Hematopoietic multipotent progenitor cell (in vitro differentiated cells): Measurements from ENCODE around the gene HERPUD2. TPM values are rescaled to one million over a fixed set of nuclear protein-coding genes. Genes with fewer than 3 reads are reported as not detected.
"Not testable (repeated sequence)": the region's sequence is repeated elsewhere in the genome, so short reads cannot be mapped to it uniquely, and the experiment has no call there.

ENCODE experiments used
- DNase-seq, 3 donors: peaks; one replicate each; pipeline ENCODE4 v3.0.0-alpha.2; 2011 to 2015; ENCODE audit warnings: low read depth in 2 of 3, low spot score in 2 of 3
- total RNA-seq: library from RNA; depleted of rRNA; stranded (reverse); fragments of >200 nt; gene quantifications from one replicate; pipeline ENCODE4 v1.2.3, GENCODE V29; 2012

The HERPUD2 gene
- total RNA-seq, 1 donor: 61.7 TPM

DNA sequence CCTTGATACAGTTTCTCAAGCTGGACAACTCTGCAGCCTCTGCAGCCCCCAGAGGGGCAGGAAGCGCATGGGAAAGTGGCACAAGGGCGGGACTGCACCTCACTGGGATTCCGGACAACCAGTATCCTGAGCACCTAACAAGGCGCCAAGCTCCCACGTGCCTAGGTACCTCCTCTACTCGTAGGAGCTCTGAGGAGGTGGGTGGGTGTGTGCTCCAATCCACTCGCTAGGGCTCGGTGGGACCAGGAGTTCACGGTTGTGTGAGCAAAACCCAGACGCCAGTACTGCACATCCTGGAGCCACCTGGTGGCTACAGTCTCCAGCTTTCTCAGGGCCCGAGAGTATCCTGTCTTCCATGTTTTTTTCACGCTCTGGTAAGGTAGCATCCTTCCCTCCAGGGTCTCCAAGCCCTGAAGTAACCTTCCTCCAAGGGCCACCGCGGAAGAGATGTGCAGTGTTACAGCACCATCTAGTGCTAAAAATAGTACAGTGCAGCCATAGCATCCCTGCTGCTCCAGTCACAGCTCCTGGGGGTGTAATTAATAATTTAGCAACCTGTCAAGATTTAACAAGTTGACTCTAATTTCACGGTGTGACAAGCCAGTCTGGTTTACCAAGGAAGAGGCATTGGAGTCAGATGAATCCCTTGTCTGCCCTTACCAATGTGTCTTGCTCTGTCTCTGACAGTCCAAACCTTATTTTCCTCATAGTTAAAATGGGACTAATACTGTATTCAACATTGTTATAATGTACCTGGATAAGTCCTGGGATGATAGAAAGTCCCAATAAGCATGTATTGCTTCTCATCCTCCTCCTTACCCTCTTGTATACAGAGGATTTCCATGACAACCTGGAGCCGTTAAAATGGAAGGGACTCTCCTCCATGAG, 70.4 kb downstream of the HERPUD2 start:
- DNase-seq: peak; percentile 26 to 67 (median 30)

DNA sequence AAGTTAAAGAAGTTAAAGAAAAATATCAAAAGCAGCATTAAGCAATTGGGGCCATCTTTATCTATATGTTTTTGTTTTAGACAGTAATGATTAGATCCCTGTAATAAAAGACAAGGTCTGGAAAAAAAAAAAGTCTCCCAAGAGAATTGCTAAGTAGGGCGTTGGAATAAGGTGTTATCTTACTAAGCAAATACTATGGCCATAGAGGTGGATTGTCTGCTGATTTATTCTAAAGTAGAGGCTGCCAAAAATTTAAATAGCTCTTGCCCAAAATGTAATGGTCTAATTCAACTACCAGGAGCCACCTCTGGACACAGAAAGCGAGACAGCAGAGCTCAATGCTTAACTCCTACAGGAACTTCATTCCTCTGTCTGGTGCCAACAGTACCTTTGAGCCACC, 71.6 kb downstream of the HERPUD2 start:
- DNase-seq: no peak

- no peak for DNase-seq
Measured at GRCh38 chr7:35619863-35620262, 75.1 kb downstream of the HERPUD2 start.

- DNase-seq: no peak
Measured at GRCh38 chr7:35617041-35617440, 77.9 kb downstream of the HERPUD2 start.

- no peak for DNase-seq
Measured at GRCh38 chr7:35613150-35613549, 81.8 kb downstream of the HERPUD2 start.

GRCh38 chr7:35605760-35606159, 89.2 kb downstream of the HERPUD2 start:
- no peak for DNase-seq

DNA sequence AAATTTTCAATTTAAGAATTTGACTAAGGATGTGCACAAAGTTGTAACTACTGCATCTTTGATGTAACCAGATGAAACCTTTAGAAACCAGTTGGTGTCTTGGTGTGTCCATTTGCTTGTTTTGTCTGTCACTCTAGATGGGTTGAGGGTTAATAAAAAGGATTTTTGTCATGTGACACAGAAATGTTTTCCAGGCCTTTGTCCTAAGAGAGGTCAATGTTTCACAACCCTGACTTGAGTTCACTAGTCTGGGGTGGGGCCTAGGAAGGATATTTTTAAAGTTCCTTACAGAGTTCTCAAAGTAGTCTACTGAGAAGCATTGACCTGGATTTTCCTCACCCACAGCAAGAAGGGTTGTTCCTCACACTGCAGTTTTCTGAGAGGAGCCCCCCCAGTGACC, 90.3 kb downstream of the HERPUD2 start:
- DNase-seq: no peak

DNA sequence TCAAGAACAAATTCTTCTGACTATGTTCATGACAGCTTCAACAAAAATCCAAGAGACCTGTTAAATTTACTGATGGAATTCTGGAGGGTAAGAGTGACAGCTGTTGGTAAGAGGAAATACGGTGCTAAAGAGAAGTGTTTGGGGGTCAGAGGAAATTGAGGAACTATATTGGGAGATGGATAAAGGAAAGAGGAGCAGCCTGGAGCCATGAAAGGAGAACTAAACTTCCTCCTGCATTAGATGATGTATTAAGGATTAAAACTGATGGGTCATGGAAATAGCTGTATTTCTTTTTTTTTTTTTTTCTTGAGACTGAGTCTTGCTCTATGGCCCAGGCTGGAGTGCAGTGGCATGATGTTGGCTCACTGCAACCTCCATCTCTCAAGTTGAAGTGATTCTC, 95.3 kb downstream of the HERPUD2 start:
- DNase-seq: no peak

- no peak for DNase-seq
Measured at GRCh38 chr7:35599061-35599460, 95.9 kb downstream of the HERPUD2 start.

DNA sequence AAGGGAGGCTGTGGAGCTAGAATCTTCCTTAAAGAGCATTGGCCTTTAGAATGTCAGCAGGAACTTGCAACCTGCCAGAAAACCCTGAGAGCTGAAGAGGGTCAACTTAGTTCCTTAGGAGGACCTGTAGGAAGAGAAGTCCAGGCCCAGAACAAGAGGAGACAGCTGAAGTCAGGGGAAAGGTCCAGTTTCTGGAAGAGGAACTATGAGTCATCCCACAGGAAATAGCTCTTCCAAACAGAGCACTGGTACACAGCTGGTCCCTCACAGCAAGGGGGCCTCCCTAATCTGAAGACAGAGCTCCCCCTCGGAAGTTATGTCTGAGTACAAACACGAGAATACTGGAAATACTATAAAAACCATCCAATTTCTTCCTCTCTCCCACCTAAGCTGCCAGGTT, 98.9 kb downstream of the HERPUD2 start:
- DNase-seq: no peak

GRCh38 chr7:35593899-35594298, 101.0 kb downstream of the HERPUD2 start:
- no peak for DNase-seq

GRCh38 chr7:35588647-35589046, 106.3 kb downstream of the HERPUD2 start:
- no peak for DNase-seq

DNA sequence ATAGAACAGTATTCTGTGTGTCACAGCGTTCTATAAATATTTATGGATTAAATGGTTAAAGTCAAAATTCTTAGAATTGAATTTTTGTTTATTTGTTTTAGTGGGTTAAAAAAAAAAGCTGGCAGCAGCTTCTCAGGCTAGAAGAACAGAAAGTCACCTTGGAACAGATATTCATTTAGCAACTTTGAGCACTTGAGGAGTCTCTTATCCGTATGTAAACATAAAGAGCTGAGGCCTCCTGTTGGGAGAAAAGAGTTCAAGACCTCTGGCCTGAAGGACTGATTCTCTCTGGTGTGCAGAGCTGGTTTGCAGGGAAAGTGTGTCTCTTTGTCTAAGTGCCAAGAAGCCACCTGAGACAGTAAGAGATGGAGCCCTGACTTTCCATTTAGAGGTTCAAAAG, 109.9 kb downstream of the HERPUD2 start:
- DNase-seq: no peak

DNA sequence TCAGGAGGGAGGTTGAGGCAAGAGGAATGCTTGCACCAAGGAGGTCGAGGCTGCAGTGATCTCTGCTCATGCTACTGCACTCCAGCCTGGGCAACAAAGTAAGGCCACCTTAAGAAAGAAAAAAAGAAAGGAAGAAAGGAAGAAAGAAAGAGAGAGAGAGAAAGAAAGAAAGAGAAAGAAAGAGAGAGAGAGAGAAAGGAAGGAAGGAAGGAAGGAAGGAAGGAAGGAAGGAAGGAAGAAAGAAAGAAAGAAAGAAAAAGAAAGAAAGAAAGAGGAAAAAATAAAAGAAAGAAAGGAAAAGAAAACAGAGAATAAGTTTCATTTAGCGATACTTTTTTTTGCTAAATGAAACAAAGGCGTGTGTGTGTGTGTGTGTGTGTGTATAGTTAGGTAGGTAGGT, 110.4 kb downstream of the HERPUD2 start:
- not testable (repeated sequence) for DNase-seq

Other genes with a start within 250 kb of the HERPUD2 start
- 39.3 TPM for gene SEPTIN7, start 105.9 kb upstream of the HERPUD2 start, total RNA-seq